Activated CD4-positive, alpha-beta T cell treated with anti-CD3 and anti-CD28 coated beads, Interleukin-2, amount 10 ng/mL, durations not matched to agents 7 days and 5 days (primary cell): ENCODE data around the gene PPIE. TPM values are rescaled to one million over a fixed set of nuclear protein-coding genes. Genes with fewer than 3 reads are reported as not detected.

ENCODE experiments used
- CTCF ChIA-PET: fragments of 350-600 bp; sonication (Branson Sonifier 250); formaldehyde crosslinking; loops from one replicate; lab custom pipeline; 2021; ENCODE audit warnings: antibody characterized with exemption; lab: Charles Lee
- POLR2A ChIA-PET: fragments of 350-600 bp; sonication (Branson Sonifier 250); formaldehyde crosslinking; loops from one replicate; lab custom pipeline; 2021; ENCODE audit warnings: antibody characterized with exemption; lab: Charles Lee
- DNase-seq: peaks from one replicate; pipeline ENCODE4 v3.0.0-alpha.2; 2020
- H3K27ac Mint-ChIP-seq: one replicate; pipeline ENCODE4 v1.8.0; 2021; ENCODE audit warnings: mild to moderate bottlenecking, moderate library complexity, mixed read lengths
- H3K27me3 Mint-ChIP-seq: one replicate; pipeline ENCODE4 v1.8.0; 2021; ENCODE audit warnings: mixed read lengths
- H3K36me3 Mint-ChIP-seq: one replicate; pipeline ENCODE4 v1.8.0; 2021; ENCODE audit warnings: low read depth, mixed read lengths
- H3K4me1 Mint-ChIP-seq: one replicate; pipeline ENCODE4 v1.8.0; 2021; ENCODE audit warnings: mixed read lengths
- H3K4me3 Mint-ChIP-seq: one replicate; pipeline ENCODE4 v1.8.0; 2021; ENCODE audit warnings: mild to moderate bottlenecking, moderate library complexity, mixed read lengths
- H3K9me3 Mint-ChIP-seq: one replicate; pipeline ENCODE4 v1.8.0; 2021; ENCODE audit warnings: mixed read lengths
- total RNA-seq, 2 experiments: library from RNA; stranded (reverse); gene quantifications; one replicate each; pipeline ENCODE4 v1.2.3, GENCODE V29; 2021

PPIE gene
- total RNA-seq, 2 experiments from 2014 or later, result 52.9 to 55.6 TPM

DNA sequence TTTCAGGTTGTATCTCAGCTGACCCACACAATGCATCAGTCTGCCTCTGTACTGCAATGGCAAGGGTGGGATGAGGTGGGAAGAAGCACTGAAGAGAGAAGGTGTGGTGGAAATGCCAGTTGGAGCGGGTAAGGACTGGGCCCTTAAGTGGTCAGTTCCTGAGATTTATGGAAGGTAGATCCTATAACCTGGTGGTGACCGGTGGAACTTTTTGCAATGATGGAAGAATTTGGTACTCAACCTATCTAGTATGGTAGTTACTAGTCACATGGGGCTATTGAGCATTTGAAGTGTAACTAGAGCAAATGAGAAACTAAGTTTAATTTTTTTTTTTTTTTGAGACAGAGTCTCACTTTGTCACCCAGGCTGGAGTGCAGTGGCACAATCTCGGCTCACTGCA lies 39.3 kb upstream of the PPIE start:
- Mint-ChIP-seq H3K4me1 (peaks cover 1% of the 10 kb centered on the region), H3K36me3 (no peaks in the 10 kb centered on the region), H3K27me3 (peaks cover 46% of the 10 kb centered on the region), H3K4me3 (no peak overlapping the region), H3K27ac (no peak overlapping the region), H3K9me3 (no peaks in the 10 kb centered on the region)
- CTCF ChIA-PET, result no interaction called here
- POLR2A ChIA-PET, result no interaction called here
- DNase-seq, result no peak

- CTCF ChIA-PET, result no interaction called here
- H3K27ac Mint-ChIP-seq, result no peak overlapping the region
Observed at GRCh38 chr1:39700348-39700747, 38.3 kb upstream of the PPIE start.

GRCh38 chr1:39701049-39701439 lies 37.6 kb upstream of the PPIE start:
- H3K27me3 Mint-ChIP-seq, result peaks cover 36% of the 10 kb centered on the region
- no peaks in the 10 kb centered on the region for H3K4me1 Mint-ChIP-seq
- H3K36me3 Mint-ChIP-seq, result no peaks in the 10 kb centered on the region
- POLR2A ChIA-PET, result interaction anchor here (0.6 kb wide), 1 partner anchor 141 kb away, joined by 3 read pairs; no protein-coding TSS in a partner anchor
- H3K9me3 Mint-ChIP-seq, result no peaks in the 10 kb centered on the region
- CTCF ChIA-PET, result interaction anchor here (1.1 to 2.1 kb wide), 4 partner anchors 8 to 98 kb away, joined by 3 to 5 read pairs (median 5); no protein-coding TSS in a partner anchor
- DNase-seq, result no peak
- H3K4me3 Mint-ChIP-seq, result no peak overlapping the region
- H3K27ac Mint-ChIP-seq, result no peak overlapping the region

More at GRCh38 chr1:39700348-39700747, 38.3 kb upstream of the PPIE start:
- POLR2A ChIA-PET, result interaction anchor here (0.6 kb wide), 1 partner anchor 141 kb away, joined by 3 read pairs; no protein-coding TSS in a partner anchor
- Mint-ChIP-seq H3K4me1 (no peaks in the 10 kb centered on the region), H3K27me3 (peaks cover 40% of the 10 kb centered on the region), H3K4me3 (no peak overlapping the region), H3K9me3 (no peaks in the 10 kb centered on the region), H3K36me3 (no peaks in the 10 kb centered on the region)
- no peak for DNase-seq

- H3K4me3 Mint-ChIP-seq, result no peak overlapping the region
- H3K27ac Mint-ChIP-seq, result no peak overlapping the region
- H3K36me3 Mint-ChIP-seq, result no peaks in the 10 kb centered on the region
- H3K27me3 Mint-ChIP-seq, result peaks cover 17% of the 10 kb centered on the region
- ChIA-PET CTCF (interaction anchor here (1.6 to 1.7 kb wide), 2 partner anchors 10 to 15 kb away, joined by 3 read pairs; no protein-coding TSS in a partner anchor), POLR2A (no interaction called here)
- no peaks in the 10 kb centered on the region for H3K9me3 Mint-ChIP-seq
- H3K4me1 Mint-ChIP-seq, result no peaks in the 10 kb centered on the region
- no peak for DNase-seq
Observed at GRCh38 chr1:39704757-39705156, 33.9 kb upstream of the PPIE start.

DNA sequence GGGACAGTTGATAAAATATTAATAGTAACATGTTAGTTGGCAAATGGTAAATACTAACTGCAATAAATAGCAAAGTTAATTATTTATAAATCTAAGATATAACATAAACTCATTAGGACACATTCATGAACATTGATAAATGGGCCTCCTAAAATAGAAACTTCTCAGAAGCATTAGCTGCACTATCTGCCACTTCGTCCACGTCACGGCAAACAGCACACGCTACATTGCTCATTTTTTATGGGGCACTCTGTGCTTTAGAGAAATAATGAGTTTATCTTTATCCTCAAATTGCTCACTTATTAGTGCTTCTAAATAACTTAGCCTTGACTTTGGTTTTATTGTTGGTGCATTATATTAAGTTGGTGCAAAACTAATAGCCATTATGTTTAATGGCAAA lies 31.2 kb upstream of the PPIE start:
- no peak overlapping the region for H3K4me3 Mint-ChIP-seq
- POLR2A ChIA-PET, result no interaction called here

DNA sequence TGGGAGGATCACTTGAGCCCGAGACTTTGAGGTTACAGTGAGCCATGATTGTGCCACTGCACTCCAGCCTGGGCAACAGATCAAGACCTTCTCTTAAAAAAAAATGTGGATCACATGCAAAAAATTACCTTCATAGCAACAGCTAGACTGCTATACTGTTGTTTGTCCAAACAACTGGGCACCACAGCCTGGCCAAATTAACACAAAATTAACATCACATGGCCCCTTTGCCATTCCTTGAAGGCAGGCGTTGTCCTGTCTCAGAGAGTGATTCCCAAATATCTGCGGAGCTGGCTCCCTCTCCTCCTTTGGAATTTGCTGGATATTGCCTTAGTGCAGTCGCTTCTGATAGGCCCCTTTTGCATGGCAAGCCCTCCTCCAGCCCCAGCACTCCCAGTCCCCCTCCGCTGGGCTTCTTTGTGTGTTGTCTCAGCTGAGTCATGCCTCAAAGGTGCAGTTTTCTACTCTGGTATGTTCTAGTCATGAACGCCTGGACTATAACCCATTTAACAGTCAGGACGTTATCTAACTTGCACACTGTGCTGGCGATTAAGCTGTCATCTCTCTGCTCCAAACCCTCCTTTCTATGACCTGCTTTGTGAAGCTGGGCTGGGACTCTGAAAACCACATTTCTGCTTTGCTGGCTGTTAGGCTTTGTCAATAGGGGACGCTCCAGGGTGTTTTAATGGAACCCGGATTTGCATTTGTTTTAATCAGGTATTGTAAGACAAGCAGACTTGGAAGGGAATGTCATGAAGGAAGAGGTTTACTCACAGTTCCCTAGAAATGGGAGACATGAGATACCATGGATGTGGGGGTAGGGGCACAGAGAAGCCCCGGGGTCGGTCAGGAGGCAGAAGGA lies 27.3 kb upstream of the PPIE start:
- CTCF ChIA-PET, result interaction anchor here (1.2 kb wide), 1 partner anchor 16 kb away, joined by 5 read pairs; no protein-coding TSS in a partner anchor
- H3K4me1 Mint-ChIP-seq, result no peaks in the 10 kb centered on the region
- no peak overlapping the region for H3K4me3 Mint-ChIP-seq
- peaks cover 17% of the 10 kb centered on the region for H3K27me3 Mint-ChIP-seq
- H3K9me3 Mint-ChIP-seq, result no peaks in the 10 kb centered on the region
- no peaks in the 10 kb centered on the region for H3K36me3 Mint-ChIP-seq
- no peak overlapping the region for H3K27ac Mint-ChIP-seq
- no peak for DNase-seq
- POLR2A ChIA-PET, result no interaction called here

More for the DNA sequence above, 31.2 kb upstream of the PPIE start:
- CTCF ChIA-PET, result no interaction called here
- no peaks in the 10 kb centered on the region for H3K9me3 Mint-ChIP-seq
- DNase-seq, result no peak
- H3K36me3 Mint-ChIP-seq, result no peaks in the 10 kb centered on the region
- H3K27me3 Mint-ChIP-seq, result peaks cover 12% of the 10 kb centered on the region
- no peak overlapping the region for H3K27ac Mint-ChIP-seq
- no peaks in the 10 kb centered on the region for H3K4me1 Mint-ChIP-seq

GRCh38 chr1:39711966-39712340 lies 26.7 kb upstream of the PPIE start:
- H3K9me3 Mint-ChIP-seq, result no peaks in the 10 kb centered on the region
- H3K4me3 Mint-ChIP-seq, result no peak overlapping the region
- H3K4me1 Mint-ChIP-seq, result no peaks in the 10 kb centered on the region
- POLR2A ChIA-PET, result no interaction called here
- no peak overlapping the region for H3K27ac Mint-ChIP-seq
- H3K36me3 Mint-ChIP-seq, result no peaks in the 10 kb centered on the region
- H3K27me3 Mint-ChIP-seq, result peaks cover 22% of the 10 kb centered on the region
- CTCF ChIA-PET, result no interaction called here
- DNase-seq, result no peak

GRCh38 chr1:39713557-39713956 lies 25.1 kb upstream of the PPIE start:
- Mint-ChIP-seq H3K27me3 (peaks cover 36% of the 10 kb centered on the region), H3K27ac (no peak overlapping the region), H3K9me3 (no peaks in the 10 kb centered on the region), H3K36me3 (no peaks in the 10 kb centered on the region), H3K4me1 (no peaks in the 10 kb centered on the region), H3K4me3 (no peak overlapping the region)
- no peak for DNase-seq
- POLR2A ChIA-PET, result no interaction called here
- CTCF ChIA-PET, result no interaction called here

- no peak for DNase-seq
- POLR2A ChIA-PET, result no interaction called here
- Mint-ChIP-seq H3K9me3 (no peaks in the 10 kb centered on the region), H3K36me3 (no peaks in the 10 kb centered on the region), H3K27ac (no peak overlapping the region), H3K27me3 (peaks cover 59% of the 10 kb centered on the region), H3K4me3 (no peak overlapping the region), H3K4me1 (no peaks in the 10 kb centered on the region)
- CTCF ChIA-PET, result no interaction called here
Observed at GRCh38 chr1:39717809-39718208, 20.9 kb upstream of the PPIE start.

DNA sequence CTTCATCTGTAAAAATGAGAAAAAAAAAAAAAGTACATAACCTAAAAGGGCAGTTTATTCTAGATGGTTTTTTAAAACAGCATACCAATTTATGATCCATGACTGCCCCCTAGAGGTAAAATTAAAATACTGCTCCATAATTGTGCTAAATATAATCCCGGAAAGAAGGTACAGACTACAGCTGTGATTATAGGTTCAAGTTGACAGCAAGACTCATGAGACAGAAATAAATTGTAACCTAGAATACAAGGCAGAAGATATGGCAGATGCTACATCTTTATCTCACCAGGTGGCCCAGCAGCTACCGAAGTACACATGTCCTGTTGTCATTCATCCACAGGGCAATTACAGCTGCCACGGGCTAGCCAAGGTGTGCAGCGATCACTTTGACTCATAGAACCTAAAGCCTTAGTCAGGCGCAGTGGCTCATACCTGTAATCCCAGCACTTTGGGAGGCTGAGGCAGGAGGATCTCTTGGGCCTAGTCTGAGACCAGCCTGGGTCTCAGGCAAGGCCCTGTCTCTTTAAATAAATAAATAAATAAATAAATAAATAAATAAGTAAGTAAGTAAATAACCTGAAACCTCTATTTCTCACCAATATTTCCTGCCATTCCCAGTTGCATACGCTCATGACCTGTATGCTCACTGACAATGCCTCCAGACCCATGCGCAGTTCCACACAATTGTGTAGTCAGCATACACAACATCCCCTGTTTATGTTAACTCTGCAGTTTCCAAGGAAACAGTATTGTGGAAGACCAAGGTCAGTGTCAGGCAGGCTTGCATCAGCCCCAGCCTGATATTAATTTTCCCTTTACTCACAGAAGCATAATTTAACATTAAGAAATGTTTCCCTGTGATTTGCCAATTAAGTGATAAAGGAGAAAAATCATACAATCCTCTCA lies 18.3 kb upstream of the PPIE start:
- H3K27me3 Mint-ChIP-seq, result peaks cover 69% of the 10 kb centered on the region
- peak; percentile 21 for DNase-seq
- H3K36me3 Mint-ChIP-seq, result no peaks in the 10 kb centered on the region
- ChIA-PET POLR2A (no interaction called here), CTCF (interaction anchor here (0.5 to 1.9 kb wide), 9 partner anchors 12 to 114 kb away, joined by 3 to 5 read pairs (median 3); no protein-coding TSS in a partner anchor)
- no peaks in the 10 kb centered on the region for H3K4me1 Mint-ChIP-seq
- no peak overlapping the region for H3K4me3 Mint-ChIP-seq
- no peak overlapping the region for H3K27ac Mint-ChIP-seq
- no peaks in the 10 kb centered on the region for H3K9me3 Mint-ChIP-seq

- no peaks in the 10 kb centered on the region for H3K9me3 Mint-ChIP-seq
- POLR2A ChIA-PET, result no interaction called here
- no peak overlapping the region for H3K27ac Mint-ChIP-seq
- CTCF ChIA-PET, result no interaction called here
- DNase-seq, result no peak
- H3K4me3 Mint-ChIP-seq, result no peak overlapping the region
- no peaks in the 10 kb centered on the region for H3K36me3 Mint-ChIP-seq
- H3K27me3 Mint-ChIP-seq, result peaks cover 72% of the 10 kb centered on the region
- H3K4me1 Mint-ChIP-seq, result peaks cover under 1% of the 10 kb centered on the region
Observed at GRCh38 chr1:39721664-39722063, 17.0 kb upstream of the PPIE start.

DNA sequence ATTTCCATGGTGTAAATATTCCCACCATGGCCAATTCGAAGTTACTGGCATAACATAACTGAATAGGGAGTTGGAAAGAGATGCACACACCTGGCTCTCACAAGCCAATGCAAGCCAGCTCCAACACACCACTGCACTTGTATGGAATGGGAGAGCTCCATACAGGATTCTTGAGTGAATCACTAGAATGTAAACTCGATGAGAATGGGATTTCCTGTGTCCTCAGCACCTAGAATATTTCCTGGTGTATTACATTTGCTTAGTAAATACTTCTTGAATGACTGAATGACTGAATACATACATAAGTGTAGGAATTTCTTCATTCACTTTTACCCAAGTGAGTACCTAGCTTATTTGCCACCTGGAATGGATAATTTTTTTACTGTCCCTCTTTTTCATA lies 16.2 kb upstream of the PPIE start:
- H3K27me3 Mint-ChIP-seq, result peaks cover 71% of the 10 kb centered on the region
- H3K27ac Mint-ChIP-seq, result no peak overlapping the region
- H3K36me3 Mint-ChIP-seq, result no peaks in the 10 kb centered on the region
- POLR2A ChIA-PET, result no interaction called here
- H3K4me1 Mint-ChIP-seq, result peaks cover 7% of the 10 kb centered on the region
- DNase-seq, result no peak
- H3K4me3 Mint-ChIP-seq, result no peak overlapping the region
- no peaks in the 10 kb centered on the region for H3K9me3 Mint-ChIP-seq
- CTCF ChIA-PET, result interaction anchor here (0.5 kb wide), 1 partner anchor 203 kb away, joined by 6 read pairs; no protein-coding TSS in a partner anchor
